Measurements from ENCODE around the gene NFIX. TPM values are rescaled to one million over a fixed set of nuclear protein-coding genes. Genes with fewer than 3 reads are reported as not detected.

Gene NFIX
- total and polyA plus RNA-seq, 2 of the 13 experiments (the other 11 are each of a cell fraction or from before 2014, with no cell fraction given), result 3.4 to 5.4 TPM

DNA sequence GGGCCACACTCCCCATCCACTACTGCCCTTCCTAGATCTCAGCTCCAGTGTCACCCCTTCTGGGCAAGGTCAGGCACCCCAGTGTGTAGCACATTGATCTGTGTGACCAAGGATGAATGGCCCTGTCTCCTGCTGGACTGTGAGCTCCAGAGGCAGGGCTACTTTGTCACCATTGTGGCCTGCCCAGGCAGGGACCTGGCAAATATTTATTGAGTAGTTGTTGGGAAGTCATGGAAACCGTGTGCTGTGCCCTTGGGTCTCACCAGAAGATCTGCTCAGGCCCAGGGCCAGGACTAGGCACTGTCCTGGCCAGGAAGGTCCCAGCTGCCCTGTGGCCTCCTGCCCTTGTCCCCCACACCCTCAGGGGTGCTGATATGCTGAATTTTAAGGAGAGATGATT, 133.3 kb downstream of the NFIX start (continued):
- TF ChIP-seq ZFX (CRISPR knock-in tag; IDR thresholded peaks at IDR 0.05; ENCODE audit: low read depth) (peak; percentile 83; the same call in 1 of the 2 replicates), REPIN1 (CRISPR knock-in tag; IDR thresholded peaks at IDR 0.05; ENCODE audit: borderline replicate concordance, low read depth) (peak; percentile 38; the same call in 1 of the 2 replicates), NFIC (IDR thresholded peaks at IDR 0.05; ENCODE audit: low read length) (no peak), HOXA5 (CRISPR knock-in tag; IDR thresholded peaks at IDR 0.05) (no peak), RFX5 (IDR thresholded peaks at IDR 0.05; ENCODE audit: low read depth, low read length) (no peak; the same call in 1 of the 2 replicates), ZNF607 (CRISPR knock-in tag; IDR thresholded peaks at IDR 0.05; ENCODE audit: borderline replicate concordance) (no peak), MXD4 (CRISPR knock-in tag; IDR thresholded peaks at IDR 0.05) (no peak), ETV5 (CRISPR knock-in tag; IDR thresholded peaks at IDR 0.05; ENCODE audit: borderline replicate concordance) (no peak; the same call in 1 of the 2 replicates), ZNF180 (CRISPR knock-in tag; IDR thresholded peaks at IDR 0.05; ENCODE audit: borderline replicate concordance, low read depth) (no peak), CREB1 (IDR thresholded peaks at IDR 0.05) (no peak), CREB1 (CRISPR knock-in tag; IDR thresholded peaks at IDR 0.05) (0 out of 2 replicates have a peak, but pooled peaks have one; percentile 44), POLR2G (IDR thresholded peaks at IDR 0.05; ENCODE audit: low read depth, low read length) (no peak), ZNF124 (CRISPR knock-in tag; IDR thresholded peaks at IDR 0.05) (no peak), PRPF4 (IDR thresholded peaks at IDR 0.05; ENCODE audit: low read depth, low read length, poor library complexity, severe bottlenecking) (no peak), FLYWCH1 (CRISPR knock-in tag; IDR thresholded peaks at IDR 0.05) (no peak), ZNF7 (CRISPR knock-in tag; IDR thresholded peaks at IDR 0.05) (no peak), ZNF616 (CRISPR knock-in tag; IDR thresholded peaks at IDR 0.05; ENCODE audit: low read depth) (no peak), ZNF598 (CRISPR knock-in tag; IDR thresholded peaks at IDR 0.05; ENCODE audit: borderline replicate concordance) (no peak), HOXA3 (CRISPR knock-in tag; IDR thresholded peaks at IDR 0.05) (peak; percentile 53; the same call in 1 of the 2 replicates), ZKSCAN5 (CRISPR knock-in tag; IDR thresholded peaks at IDR 0.05) (no peak)
- TF ChIP-seq, protein P1, sequence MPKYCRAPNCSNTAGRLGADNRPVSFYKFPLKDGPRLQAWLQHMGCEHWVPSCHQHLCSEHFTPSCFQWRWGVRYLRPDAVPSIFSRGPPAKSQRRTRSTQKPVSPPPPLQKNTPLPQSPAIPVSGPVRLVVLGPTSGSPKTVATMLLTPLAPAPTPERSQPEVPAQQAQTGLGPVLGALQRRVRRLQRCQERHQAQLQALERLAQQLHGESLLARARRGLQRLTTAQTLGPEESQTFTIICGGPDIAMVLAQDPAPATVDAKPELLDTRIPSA (CRISPR knock-in tag; IDR thresholded peaks at IDR 0.05; ENCODE audit: borderline replicate concordance), result no peak
- TF ChIP-seq, protein P2, sequence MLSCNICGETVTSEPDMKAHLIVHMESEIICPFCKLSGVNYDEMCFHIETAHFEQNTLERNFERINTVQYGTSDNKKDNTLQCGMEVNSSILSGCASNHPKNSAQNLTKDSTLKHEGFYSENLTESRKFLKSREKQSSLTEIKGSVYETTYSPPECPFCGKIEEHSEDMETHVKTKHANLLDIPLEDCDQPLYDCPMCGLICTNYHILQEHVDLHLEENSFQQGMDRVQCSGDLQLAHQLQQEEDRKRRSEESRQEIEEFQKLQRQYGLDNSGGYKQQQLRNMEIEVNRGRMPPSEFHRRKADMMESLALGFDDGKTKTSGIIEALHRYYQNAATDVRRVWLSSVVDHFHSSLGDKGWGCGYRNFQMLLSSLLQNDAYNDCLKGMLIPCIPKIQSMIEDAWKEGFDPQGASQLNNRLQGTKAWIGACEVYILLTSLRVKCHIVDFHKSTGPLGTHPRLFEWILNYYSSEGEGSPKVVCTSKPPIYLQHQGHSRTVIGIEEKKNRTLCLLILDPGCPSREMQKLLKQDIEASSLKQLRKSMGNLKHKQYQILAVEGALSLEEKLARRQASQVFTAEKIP (CRISPR knock-in tag; IDR thresholded peaks at IDR 0.05; ENCODE audit: borderline replicate concordance), result no peak
- TF ChIP-seq, protein P3, sequence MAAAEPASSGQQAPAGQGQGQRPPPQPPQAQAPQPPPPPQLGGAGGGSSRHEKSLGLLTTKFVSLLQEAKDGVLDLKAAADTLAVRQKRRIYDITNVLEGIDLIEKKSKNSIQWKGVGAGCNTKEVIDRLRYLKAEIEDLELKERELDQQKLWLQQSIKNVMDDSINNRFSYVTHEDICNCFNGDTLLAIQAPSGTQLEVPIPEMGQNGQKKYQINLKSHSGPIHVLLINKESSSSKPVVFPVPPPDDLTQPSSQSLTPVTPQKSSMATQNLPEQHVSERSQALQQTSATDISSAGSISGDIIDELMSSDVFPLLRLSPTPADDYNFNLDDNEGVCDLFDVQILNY (CRISPR knock-in tag; conservative IDR thresholded peaks at IDR 0.05), result no peak
- TF ChIP-seq, protein P4, sequence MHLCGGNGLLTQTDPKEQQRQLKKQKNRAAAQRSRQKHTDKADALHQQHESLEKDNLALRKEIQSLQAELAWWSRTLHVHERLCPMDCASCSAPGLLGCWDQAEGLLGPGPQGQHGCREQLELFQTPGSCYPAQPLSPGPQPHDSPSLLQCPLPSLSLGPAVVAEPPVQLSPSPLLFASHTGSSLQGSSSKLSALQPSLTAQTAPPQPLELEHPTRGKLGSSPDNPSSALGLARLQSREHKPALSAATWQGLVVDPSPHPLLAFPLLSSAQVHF (CRISPR knock-in tag; IDR thresholded peaks at IDR 0.05), result no peak
- TF ChIP-seq, protein P5, sequence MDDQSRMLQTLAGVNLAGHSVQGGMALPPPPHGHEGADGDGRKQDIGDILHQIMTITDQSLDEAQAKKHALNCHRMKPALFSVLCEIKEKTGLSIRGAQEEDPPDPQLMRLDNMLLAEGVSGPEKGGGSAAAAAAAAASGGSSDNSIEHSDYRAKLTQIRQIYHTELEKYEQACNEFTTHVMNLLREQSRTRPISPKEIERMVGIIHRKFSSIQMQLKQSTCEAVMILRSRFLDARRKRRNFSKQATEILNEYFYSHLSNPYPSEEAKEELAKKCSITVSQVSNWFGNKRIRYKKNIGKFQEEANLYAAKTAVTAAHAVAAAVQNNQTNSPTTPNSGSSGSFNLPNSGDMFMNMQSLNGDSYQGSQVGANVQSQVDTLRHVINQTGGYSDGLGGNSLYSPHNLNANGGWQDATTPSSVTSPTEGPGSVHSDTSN (CRISPR knock-in tag; IDR thresholded peaks at IDR 0.05; ENCODE audit: borderline replicate concordance), result no peak
- TF ChIP-seq, protein P6, sequence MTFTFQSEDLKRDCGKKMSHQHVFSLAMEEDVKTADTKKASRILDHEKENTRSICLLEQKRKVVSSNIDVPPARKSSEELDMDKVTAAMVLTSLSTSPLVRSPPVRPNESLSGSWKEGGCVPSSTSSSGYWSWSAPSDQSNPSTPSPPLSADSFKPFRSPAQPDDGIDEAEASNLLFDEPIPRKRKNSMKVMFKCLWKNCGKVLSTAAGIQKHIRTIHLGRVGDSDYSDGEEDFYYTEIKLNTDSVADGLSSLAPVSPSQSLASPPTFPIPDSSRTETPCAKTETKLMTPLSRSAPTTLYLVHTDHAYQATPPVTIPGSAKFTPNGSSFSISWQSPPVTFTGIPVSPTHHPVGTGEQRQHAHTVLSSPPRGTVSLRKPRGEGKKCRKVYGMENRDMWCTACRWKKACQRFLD (CRISPR knock-in tag; IDR thresholded peaks at IDR 0.05; ENCODE audit: borderline replicate concordance), result no peak
